Measurements from ENCODE around the gene METRN.

METRN gene

GRCh38 chr16:718922-719321 is 4.0 kb downstream of the METRN start:
- TF ChIP-seq CTCF (IDR thresholded peaks at IDR 0.05; ENCODE audit: low read depth, low read length, missing control alignments): no peak
- no peak overlapping the region for H3K4me3 ChIP-seq (ENCODE audit: low read depth, low read length)
- no peak for DNase-seq (ENCODE audit: low read depth)
- in situ Hi-C loops (cut with HindIII; ENCODE audit: low sequenced_read_pairs): loop anchor here (10.0 kb wide), 1 partner anchor 256 kb away; the partner anchor contains the start of gene LMF1

GRCh38 chr16:719815-720446 is 5.0 kb downstream of the METRN start:
- no peak for DNase-seq (ENCODE audit: low read depth)
- peak overlapping the region; percentile 66 for H3K4me3 ChIP-seq (ENCODE audit: low read depth, low read length)
- peak; percentile 28 for TF ChIP-seq CTCF (IDR thresholded peaks at IDR 0.05; ENCODE audit: low read depth, low read length, missing control alignments)
- in situ Hi-C loops (cut with HindIII; ENCODE audit: low sequenced_read_pairs): loop anchor here (10.0 kb wide), 1 partner anchor 255 kb away; the partner anchor contains the start of gene LMF1

GRCh38 chr16:720447-720989 is 5.6 kb downstream of the METRN start:
- in situ Hi-C loops (cut with HindIII; ENCODE audit: low sequenced_read_pairs): no loop called here
- DNase-seq (ENCODE audit: low read depth): no peak
- peak; percentile 16 for TF ChIP-seq CTCF (IDR thresholded peaks at IDR 0.05; ENCODE audit: low read depth, low read length, missing control alignments)
- H3K4me3 ChIP-seq (ENCODE audit: low read depth, low read length): peak overlapping the region; percentile 66

DNA sequence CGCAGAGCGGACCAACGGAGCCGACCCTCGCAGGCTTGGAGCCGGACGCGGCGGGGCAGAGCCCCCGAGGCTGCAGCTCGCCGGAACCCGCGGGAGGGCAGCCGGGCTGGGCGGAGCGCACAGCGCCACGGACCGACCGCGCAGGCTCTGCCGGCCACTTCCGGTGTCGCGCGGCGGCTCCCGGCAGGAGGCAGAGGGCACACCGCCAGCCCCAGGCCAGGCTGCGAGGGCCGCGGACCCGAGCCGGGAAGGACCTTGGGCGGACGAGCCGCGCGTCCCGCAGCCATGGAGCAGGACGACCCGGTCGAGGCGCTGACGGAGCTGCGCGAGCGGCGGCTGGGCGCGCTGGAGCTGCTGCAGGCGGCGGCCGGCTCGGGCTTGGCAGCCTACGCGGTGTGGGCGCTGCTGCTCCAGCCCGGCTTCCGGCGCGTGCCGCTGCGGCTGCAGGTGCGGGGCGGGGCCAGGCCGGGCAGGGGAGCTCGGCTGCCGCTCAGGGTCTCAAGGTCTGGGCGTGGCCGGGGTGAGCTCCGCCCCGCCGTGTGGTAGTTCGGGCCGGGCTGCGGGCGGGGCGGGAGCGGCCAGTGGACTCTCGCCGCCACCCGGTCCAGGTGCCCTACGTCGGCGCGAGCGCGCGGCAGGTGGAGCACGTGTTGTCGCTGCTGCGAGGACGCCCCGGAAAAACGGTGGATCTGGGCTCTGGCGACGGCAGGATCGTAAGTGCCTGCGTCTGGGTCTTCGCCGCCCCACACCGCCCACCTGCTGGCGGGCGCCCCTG is 6.3 kb downstream of the METRN start, which contains the start of gene ANTKMT:
Gene ANTKMT (plus strand): TSS at position 157 of the 775 bp plus-strand sequence. CDS start 129 bp downstream, at position 286.
- no peak for DNase-seq (ENCODE audit: low read depth)
- in situ Hi-C loops (cut with HindIII; ENCODE audit: low sequenced_read_pairs): no loop called here
- no peak for TF ChIP-seq CTCF (IDR thresholded peaks at IDR 0.05; ENCODE audit: low read depth, low read length, missing control alignments)
- peak within 1 kb of the TSS; percentile 66 for H3K4me3 ChIP-seq (ENCODE audit: low read depth, low read length)

DNA sequence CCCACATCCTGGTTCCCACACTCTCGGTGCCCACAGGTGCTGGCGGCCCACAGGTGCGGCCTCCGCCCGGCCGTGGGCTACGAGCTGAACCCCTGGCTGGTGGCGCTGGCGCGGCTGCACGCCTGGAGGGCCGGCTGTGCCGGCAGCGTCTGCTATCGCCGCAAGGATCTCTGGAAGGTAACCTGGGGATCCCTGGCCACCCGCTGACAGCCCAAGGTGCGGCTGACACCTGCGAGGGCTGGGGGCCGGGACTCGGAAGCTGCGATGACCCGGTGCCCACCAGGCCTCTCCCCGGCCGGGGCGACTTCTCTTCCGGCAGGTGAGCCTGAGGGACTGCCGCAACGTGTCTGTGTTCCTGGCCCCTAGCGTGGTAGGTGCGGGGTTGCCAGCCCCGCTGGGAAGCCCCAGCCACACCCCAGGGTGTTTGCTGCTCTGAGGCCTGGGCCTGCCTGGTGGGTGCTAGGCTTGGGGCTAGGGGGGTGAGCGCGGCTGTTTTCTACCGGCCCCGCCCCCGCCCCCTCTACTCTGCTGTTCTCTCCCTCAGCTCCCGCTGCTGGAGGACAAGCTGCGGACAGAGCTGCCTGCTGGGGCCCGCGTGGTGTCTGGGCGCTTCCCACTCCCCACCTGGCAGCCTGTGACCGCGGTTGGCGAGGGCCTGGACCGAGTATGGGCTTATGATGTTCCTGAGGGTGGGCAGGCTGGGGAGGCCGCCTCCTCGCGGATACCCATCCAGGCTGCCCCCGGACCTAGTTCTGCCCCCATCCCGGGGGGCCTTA is 7.0 kb downstream of the METRN start:
- in situ Hi-C loops (cut with HindIII; ENCODE audit: low sequenced_read_pairs): no loop called here
- no peak for DNase-seq (ENCODE audit: low read depth)
- TF ChIP-seq CTCF (IDR thresholded peaks at IDR 0.05; ENCODE audit: low read depth, low read length, missing control alignments): no peak
- H3K4me3 ChIP-seq (ENCODE audit: low read depth, low read length): peak overlapping the region; percentile 66
